NOMO-1 treated with dmso at 0.1 percent for 144 hours (cell line): Measurements from ENCODE around the gene B4GAT1.
"Not testable (repeated sequence)": the region's sequence is repeated elsewhere in the genome, so short reads cannot be mapped to it uniquely, and the experiment has no call there.

Experiments
- DNase-seq: peaks from one replicate; lab custom pipeline; 2025; ENCODE audit not compliant: unreplicated experiment; lab: John Stamatoyannopoulos, UW

B4GAT1 gene

GRCh38 chr11:66311965-66312548, 35.4 kb downstream of the B4GAT1 start:
- peak; percentile 88 for DNase-seq

- no peak for DNase-seq
Observed at GRCh38 chr11:66311470-66311964, 35.9 kb downstream of the B4GAT1 start.

GRCh38 chr11:66310803-66311440, 36.5 kb downstream of the B4GAT1 start:
- not testable (repeated sequence) for DNase-seq

- DNase-seq, result no peak
Observed at GRCh38 chr11:66310324-66310723, 37.1 kb downstream of the B4GAT1 start.

GRCh38 chr11:66309475-66309874, 38.0 kb downstream of the B4GAT1 start:
- DNase-seq, result no peak

GRCh38 chr11:66302656-66303055, 44.8 kb downstream of the B4GAT1 start:
- no peak for DNase-seq

- DNase-seq, result no peak
Observed at GRCh38 chr11:66299186-66299585, 48.2 kb downstream of the B4GAT1 start.

GRCh38 chr11:66297610-66298009, 49.8 kb downstream of the B4GAT1 start:
- no peak for DNase-seq
